Fibroblast of the aortic adventitia (primary cell): ENCODE results near the gene VWA5A. TPM values are rescaled to one million over a fixed set of nuclear protein-coding genes. Genes with fewer than 3 reads are reported as not detected.

ENCODE experiments used
- DNase-seq: peaks from one replicate; pipeline ENCODE4 v3.0.0-alpha.2; 2010; ENCODE audit warnings: low read depth
- H3K4me3 ChIP-seq: 2 replicates; pipeline ENCODE4 v1.5.1; 2011; ENCODE audit warnings: low read depth, mild to moderate bottlenecking, control low read depth, low read length, moderate library complexity
- total RNA-seq: library from RNA; depleted of rRNA; stranded (reverse); fragments of >200 nt; gene quantifications from 2 replicates; pipeline ENCODE4 v1.2.3, GENCODE V29; 2012; ENCODE audit warnings: low replicate concordance
- TF ChIP-seq, protein P1 (sequence below): IDR thresholded peaks from 2 replicates; pipeline ENCODE4 v1.5.1; 2011; ENCODE audit warnings: mild to moderate bottlenecking, low read length, control low read depth, inconsistent platforms; ENCODE audit not compliant: insufficient read depth

VWA5A gene, protein sequence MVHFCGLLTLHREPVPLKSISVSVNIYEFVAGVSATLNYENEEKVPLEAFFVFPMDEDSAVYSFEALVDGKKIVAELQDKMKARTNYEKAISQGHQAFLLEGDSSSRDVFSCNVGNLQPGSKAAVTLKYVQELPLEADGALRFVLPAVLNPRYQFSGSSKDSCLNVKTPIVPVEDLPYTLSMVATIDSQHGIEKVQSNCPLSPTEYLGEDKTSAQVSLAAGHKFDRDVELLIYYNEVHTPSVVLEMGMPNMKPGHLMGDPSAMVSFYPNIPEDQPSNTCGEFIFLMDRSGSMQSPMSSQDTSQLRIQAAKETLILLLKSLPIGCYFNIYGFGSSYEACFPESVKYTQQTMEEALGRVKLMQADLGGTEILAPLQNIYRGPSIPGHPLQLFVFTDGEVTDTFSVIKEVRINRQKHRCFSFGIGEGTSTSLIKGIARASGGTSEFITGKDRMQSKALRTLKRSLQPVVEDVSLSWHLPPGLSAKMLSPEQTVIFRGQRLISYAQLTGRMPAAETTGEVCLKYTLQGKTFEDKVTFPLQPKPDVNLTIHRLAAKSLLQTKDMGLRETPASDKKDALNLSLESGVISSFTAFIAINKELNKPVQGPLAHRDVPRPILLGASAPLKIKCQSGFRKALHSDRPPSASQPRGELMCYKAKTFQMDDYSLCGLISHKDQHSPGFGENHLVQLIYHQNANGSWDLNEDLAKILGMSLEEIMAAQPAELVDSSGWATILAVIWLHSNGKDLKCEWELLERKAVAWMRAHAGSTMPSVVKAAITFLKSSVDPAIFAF
- 20.5 and 28.4 TPM in 2 replicates for total RNA-seq

DNA sequence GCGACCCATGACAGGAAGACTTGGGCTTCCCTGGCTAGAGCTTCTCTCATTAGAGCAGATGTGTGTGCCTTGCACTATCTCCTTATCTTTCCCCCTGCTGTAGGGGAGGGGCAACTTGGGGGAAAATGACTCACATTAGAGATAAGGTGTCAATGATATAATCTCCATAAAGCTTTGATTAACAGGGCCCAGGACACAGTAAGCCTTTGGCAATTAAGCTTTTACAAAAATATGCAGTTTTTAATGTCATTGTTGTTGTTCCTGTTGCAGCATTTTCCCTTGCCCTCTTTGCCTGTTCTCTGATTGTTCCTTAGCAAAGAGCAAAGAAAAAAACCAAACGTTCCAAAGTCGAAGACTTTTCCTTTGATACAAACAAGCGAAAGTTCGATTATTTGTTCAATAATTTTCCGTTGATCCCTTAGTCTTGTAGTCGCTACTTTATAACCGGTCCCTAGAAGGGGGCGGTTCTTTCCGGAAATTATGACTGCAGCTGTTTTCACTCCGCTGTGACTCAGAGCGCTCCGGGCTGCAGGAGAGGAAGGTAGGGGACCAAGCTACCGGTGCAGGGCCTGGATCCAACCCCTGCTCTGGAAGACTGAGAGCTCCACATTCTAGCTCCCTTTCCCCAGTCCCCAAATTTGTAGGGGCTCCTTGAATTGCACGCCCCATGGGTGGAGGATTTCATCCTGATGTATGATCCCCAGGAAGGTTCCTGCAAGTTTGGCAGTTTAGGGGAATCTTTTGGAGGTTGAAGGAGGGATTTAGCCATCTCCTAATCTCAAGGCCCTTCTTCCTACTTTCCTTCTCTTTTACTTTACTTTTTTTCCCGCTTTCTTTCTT, at the start of gene VWA5A:
VWA5A (plus strand) TSS at position 509 of the 840 bp plus-strand sequence. CDS start 2,062 bp downstream, outside the sequence.
- TF ChIP-seq, protein P1, sequence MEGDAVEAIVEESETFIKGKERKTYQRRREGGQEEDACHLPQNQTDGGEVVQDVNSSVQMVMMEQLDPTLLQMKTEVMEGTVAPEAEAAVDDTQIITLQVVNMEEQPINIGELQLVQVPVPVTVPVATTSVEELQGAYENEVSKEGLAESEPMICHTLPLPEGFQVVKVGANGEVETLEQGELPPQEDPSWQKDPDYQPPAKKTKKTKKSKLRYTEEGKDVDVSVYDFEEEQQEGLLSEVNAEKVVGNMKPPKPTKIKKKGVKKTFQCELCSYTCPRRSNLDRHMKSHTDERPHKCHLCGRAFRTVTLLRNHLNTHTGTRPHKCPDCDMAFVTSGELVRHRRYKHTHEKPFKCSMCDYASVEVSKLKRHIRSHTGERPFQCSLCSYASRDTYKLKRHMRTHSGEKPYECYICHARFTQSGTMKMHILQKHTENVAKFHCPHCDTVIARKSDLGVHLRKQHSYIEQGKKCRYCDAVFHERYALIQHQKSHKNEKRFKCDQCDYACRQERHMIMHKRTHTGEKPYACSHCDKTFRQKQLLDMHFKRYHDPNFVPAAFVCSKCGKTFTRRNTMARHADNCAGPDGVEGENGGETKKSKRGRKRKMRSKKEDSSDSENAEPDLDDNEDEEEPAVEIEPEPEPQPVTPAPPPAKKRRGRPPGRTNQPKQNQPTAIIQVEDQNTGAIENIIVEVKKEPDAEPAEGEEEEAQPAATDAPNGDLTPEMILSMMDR: no peak
- peak; percentile 89 for DNase-seq
- peak within 1 kb of the TSS; percentile 84 for H3K4me3 ChIP-seq

DNA sequence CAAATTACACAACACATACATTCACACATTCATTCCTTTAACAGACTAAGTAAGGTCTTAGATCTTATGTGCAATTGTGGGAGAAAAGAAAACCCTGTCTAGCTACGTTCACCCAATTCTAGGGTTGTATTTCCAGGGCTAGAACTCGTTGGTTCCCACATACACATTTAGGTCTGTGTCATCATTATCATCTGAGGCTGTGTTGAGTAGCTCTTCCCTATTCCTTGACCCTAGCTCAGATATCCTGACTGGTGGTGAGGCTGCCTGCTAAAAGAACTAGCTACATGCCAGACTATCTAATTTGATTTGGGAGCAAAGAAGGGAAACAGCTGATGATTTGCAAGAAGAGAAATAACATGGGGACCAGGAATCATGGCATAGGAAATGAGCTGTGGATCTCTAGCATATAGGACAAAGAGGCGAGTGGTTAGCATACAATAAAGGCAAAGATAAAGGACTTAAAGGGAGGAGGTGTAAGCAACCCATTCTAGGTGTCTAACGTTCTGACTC, 46.6 kb upstream of the VWA5A start:
- TF ChIP-seq, protein P1: no peak
- H3K4me3 ChIP-seq: no peak overlapping the region
- no peak for DNase-seq

DNA sequence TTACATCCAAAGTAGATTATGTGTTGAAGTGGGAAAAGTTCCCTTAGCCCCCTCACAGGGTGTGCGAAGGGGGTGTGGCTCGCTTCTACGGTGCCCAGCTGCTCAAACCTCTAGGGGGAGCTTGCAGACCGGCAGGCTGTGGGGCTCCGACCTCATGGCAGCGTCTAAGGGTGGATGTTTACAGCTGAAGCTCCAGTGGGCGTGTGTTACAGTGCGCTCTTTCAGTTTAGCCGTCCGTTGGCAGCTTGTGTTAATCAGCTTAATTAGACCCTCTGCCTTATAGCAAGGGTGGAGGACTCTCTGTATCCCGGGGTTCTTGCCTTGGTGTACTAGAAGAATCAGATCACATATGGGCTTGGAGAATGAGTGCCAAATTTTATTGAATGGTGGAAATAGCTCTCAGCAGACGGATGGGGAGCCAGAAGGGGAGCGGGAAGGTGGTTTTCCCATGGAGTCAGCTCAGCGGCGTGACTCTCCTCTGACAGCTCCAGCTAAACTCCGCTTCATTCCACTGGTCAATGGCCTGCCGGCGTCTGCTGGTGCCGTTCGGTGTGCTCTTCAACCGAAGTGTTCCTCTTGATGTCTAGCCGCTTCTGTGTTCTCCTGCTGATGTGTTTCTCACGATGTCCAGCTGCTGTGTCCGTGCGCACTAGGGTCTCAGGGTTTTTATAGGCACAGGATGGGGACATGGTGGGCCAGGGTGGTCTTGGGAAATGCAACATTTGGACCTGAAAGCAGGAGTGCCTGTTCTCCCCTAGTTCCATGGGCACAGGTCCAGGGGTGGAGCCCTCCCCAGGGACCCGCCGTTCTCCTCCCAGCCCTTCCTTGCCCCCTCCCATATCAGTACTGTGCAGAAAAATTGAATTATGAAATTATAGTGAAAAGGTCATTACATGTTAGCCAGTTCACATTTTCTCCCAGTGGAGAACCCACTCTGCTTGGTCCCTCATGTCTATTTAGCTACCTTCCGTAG, 45.5 kb upstream of the VWA5A start:
- peak; percentile 53 for DNase-seq
- H3K4me3 ChIP-seq: peak overlapping the region; percentile 49
- TF ChIP-seq, protein P1: peak; percentile 85

DNA sequence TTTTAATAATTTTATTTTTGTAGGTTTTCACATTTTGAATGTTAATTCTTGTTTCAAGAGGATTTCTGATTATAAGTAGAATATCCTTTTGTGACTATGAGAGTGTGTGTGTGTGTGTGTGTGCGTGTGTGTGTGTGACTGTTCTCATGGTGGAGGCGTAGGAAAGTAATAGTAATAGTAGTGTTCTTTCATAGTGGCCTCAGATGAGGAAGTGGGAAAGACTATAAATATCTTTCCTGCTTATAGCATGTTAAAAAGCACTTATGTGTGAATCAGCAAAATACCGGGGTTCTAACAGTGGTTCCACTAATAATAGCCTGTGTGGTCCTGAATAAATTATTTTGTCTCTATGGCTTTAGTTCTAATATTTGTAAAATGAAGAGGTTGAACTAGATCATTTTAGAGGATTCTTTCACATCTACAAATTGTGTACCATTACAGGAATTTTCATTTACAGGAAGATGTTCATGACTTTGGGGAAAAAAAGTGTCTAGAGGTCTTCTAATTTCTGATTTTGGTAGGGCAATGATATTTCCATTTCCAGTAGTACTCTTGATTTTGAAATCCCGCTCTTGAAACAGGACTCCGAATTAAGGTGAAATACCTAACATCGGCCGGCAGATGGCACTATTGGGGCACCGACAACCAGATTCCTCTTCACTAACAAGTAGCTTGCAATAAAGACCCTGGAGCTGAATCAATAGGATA, 44.2 kb upstream of the VWA5A start:
- no peak overlapping the region for H3K4me3 ChIP-seq
- TF ChIP-seq, protein P1: peak; percentile 70
- DNase-seq: peak; percentile 87

DNA sequence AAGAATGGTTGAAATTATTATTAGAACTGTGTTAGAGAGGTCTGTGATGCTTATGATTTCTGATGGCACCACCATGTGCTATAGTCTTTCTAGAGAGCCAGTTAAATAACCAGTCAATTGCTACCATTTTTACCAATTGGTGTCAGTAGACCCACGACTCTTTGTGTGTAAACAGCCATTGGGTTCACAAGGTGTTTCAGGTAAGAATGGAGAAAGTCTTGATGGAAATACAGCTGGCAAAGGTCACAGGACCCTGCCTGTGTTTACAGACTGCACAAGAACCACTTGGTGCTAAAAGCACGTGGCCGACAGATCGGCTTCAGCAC, 43.7 kb upstream of the VWA5A start:
- H3K4me3 ChIP-seq: no peak overlapping the region
- TF ChIP-seq, protein P1: no peak
- no peak for DNase-seq
